Gastroesophageal sphincter (tissue), 3 donors: Measurements from ENCODE around the gene RAP1GAP2.

Experiments
- CTCF ChIP-seq, 4 experiments: fragments of 200-600 bp in 2 of 4; fragments of 450-650 bp in 2 of 4; sonication (generic) in 1 of 4; IDR thresholded peaks; one replicate each; pipeline ENCODE4 v1.5.1; 2017 to 2019; ENCODE audit warnings: antibody characterized with exemption in 4 of 4, mild to moderate bottlenecking in 2 of 4, moderate library complexity in 2 of 4
- POLR2A ChIP-seq, 2 donors: fragments of 450-650 bp; IDR thresholded peaks; one replicate each; pipeline ENCODE4 v1.6.1; 2017; ENCODE audit warnings: antibody characterized with exemption in 2 of 2, mild to moderate bottlenecking in 2 of 2, moderate library complexity in 1 of 2

- no peak for TF ChIP-seq CTCF (IDR thresholded peaks at IDR 0.05)
- TF ChIP-seq POLR2A (IDR thresholded peaks at IDR 0.05), result no peak
These were observed 12.4 kb downstream of the RAP1GAP2 start for GRCh38 chr17:2808367-2809335.
